Left lung (tissue), 10 donors: Measurements from ENCODE around the gene BMAL1. TPM values are rescaled to one million over a fixed set of nuclear protein-coding genes. Genes with fewer than 3 reads are reported as not detected.

Experiments
- ATAC-seq: fragments of 200-7000 bp; cut with Tn5 transposase; one replicate; pipeline ENCODE4 v1.9.1; 2020; ENCODE audit warnings: moderate library complexity
- DNase-seq, 4 donors: peaks; one replicate each; pipeline ENCODE4 v3.0.0-alpha.2; 2013 to 2020
- H3K27ac ChIP-seq, 2 donors: fragments of 200-600 bp; sonication (generic) in 1 of 2; one replicate each; pipeline versions ENCODE4 v1.5.0 to v1.8.0; 2020 to 2021
- H3K27me3 ChIP-seq, 2 donors: fragments of 200-600 bp; sonication (generic) in 1 of 2; one replicate each; pipeline versions ENCODE4 v1.5.0 to v1.8.0; 2020 to 2021
- H3K36me3 ChIP-seq, 2 donors: fragments of 200-600 bp; sonication (generic) in 1 of 2; one replicate each; pipeline versions ENCODE4 v1.5.0 to v1.8.0; 2020 to 2021
- H3K4me1 ChIP-seq, 2 donors: fragments of 200-600 bp; one replicate each; pipeline ENCODE4 v1.8.0; 2021
- H3K4me3 ChIP-seq, 2 donors: fragments of 200-600 bp; sonication (generic) in 1 of 2; one replicate each; pipeline versions ENCODE4 v1.5.0 to v1.8.0; 2020 to 2021; ENCODE audit warnings: mild to moderate bottlenecking in 1 of 2
- H3K9me3 ChIP-seq, 2 donors: fragments of 200-600 bp; sonication (generic) in 1 of 2; one replicate each; pipeline versions ENCODE4 v1.5.0 to v1.8.0; 2020 to 2021
- CTCF ChIP-seq, 2 donors: fragments of 200-600 bp; sonication (generic) in 1 of 2; IDR thresholded peaks; one replicate each; pipeline versions ENCODE4 v1.5.0 to v1.8.0; 2021; ENCODE audit warnings: antibody characterized with exemption in 2 of 2
- intact Hi-C, 2 donors: fragments of 100-400 bp; cut with DNase I; formaldehyde crosslinking; loops; one replicate each; pipeline versions ENCODE4 v1.11.2 to v1.14.2; 2022
- polyA plus RNA-seq, 6 donors: library from polyadenylated mRNA; unstranded; fragments of 120-200 nt; gene quantifications; one replicate each; pipeline ENCODE4 v1.2.1, GENCODE V29; 2013; ENCODE audit not compliant: insufficient read length in 6 of 6
- total RNA-seq, 2 donors: library from RNA; stranded (reverse); fragmentation: NEBNext Ultra II Directional; extraction: Animal tissue kit (Norgen Biotek cat#: 25700); gene quantifications; one replicate each; pipeline ENCODE4 v1.2.1, GENCODE V29; 2021
- donor health status: DM: no; HTN: yes; CAD: no.
- donor health status: DM: no; HTN: no; CAD: no.

Gene BMAL1
- total and polyA plus RNA-seq, 8 donors: 10.2 to 31.6 (median 12.5) TPM

DNA sequence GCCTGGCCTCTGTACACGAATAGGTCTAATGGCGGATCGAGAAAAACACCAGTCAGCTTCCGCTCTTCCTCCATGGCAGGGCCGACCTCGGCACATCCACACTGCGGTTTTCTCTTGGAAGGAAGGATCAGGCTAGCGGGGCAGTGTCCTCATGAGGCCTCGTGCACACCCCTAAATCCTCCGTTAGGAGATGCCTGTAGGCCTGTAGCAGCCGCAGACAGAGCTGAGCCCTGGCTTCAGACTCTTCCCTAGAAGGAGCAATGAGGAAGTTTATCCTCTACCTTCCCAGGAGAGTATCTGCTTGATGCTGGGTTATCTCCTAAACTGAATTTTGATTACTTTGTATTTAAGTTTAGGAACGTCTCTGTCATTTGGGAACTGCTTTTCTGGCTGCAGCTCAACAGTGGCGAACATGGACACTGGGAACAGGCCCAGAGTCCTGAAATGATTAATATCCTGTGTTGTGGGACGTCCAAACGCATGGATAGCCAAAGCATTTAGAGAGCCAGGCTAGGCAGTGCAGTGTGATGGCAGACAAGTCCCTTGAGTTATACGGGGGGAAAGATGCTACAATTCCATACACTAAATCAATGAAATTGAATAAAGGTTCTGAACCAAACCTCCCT, 16.5 kb upstream of the BMAL1 start:
- peaks cover 17 to 29% of the 10 kb centered on the region in 2 donors for H3K4me1 ChIP-seq
- intact Hi-C loops: no loop called here

DNA sequence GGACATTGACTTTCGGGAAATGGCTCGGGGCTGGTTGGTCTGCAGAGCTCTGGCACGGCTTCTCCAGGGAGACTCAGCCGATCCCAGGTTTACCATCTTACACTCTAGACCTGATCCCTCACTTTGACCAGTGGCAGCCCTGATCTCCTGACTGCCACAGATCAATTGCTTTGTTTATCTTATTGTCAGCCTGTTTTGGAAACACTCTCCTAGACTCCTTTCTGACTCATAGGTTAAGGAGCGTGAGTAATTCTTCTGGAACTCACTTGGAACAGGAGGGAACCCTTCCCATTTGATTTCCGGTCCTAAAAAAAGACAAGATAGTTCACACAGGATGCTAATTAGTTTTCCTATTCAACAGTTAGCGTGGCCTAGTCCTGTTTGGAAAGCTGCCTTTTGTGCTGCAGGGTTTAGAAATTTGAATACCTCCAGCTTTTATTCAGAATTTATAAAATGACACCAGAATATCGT, 16.0 kb upstream of the BMAL1 start:
- H3K9me3 ChIP-seq: no peaks in the 10 kb centered on the region
- no peak for TF ChIP-seq CTCF (IDR thresholded peaks at IDR 0.05)
- ATAC-seq (peak; percentile 63), DNase-seq (no peak)
- H3K27ac ChIP-seq: peak overlapping the region; percentile 64 to 77
- no peaks in the 10 kb centered on the region for H3K36me3 ChIP-seq
- H3K4me3 ChIP-seq: no peak overlapping the region
- H3K4me1 ChIP-seq: peaks cover 17 to 29% of the 10 kb centered on the region in 2 donors
- no peaks in the 10 kb centered on the region for H3K27me3 ChIP-seq
- intact Hi-C loops: no loop called here

More for the DNA sequence above, 16.5 kb upstream of the BMAL1 start:
- DNase-seq: no peak
- H3K4me3 ChIP-seq: no peak overlapping the region
- H3K27ac ChIP-seq: peak overlapping the region; percentile 64 to 77
- H3K27me3 ChIP-seq: no peaks in the 10 kb centered on the region
- no peak for TF ChIP-seq CTCF (IDR thresholded peaks at IDR 0.05)
- no peaks in the 10 kb centered on the region for H3K9me3 ChIP-seq
- no peaks in the 10 kb centered on the region for H3K36me3 ChIP-seq
- ATAC-seq: peak; percentile 30

- no peak for ATAC-seq
- H3K27ac ChIP-seq: peak overlapping the region; percentile 58 to 64
Measured at GRCh38 chr11:13262096-13262495, 15.5 kb upstream of the BMAL1 start.

DNA sequence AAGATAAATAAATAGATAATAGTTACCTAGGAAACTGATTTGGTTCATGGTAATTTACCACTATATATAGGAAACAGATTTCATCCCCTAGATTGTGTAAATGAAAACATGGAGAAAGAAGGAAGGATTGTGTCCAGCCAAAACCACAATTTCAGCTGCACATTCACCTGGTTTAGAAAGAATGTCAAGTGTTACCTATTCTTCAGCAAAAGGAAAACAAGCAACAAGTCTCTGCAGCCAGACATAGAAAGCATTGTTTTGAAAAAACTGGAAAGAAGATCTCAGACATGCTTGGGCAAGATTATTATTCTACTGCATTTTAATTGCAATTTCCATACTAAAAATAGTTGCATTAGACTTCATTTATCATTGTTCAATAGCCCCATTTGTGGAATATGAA, 8.8 kb upstream of the BMAL1 start:
- no peak for TF ChIP-seq CTCF (IDR thresholded peaks at IDR 0.05)
- H3K4me3 ChIP-seq: no peak overlapping the region
- no peaks in the 10 kb centered on the region for H3K36me3 ChIP-seq
- peaks cover 0 to 4% of the 10 kb centered on the region in 2 donors for H3K27me3 ChIP-seq
- intact Hi-C loops: no loop called here
- DNase-seq (no peak), ATAC-seq (peak; percentile 35)
- no peaks in the 10 kb centered on the region for H3K9me3 ChIP-seq
- H3K4me1 ChIP-seq: no peaks in the 10 kb centered on the region
- H3K27ac ChIP-seq: no peak overlapping the region

More at GRCh38 chr11:13262096-13262495, 15.5 kb upstream of the BMAL1 start:
- Histone ChIP-seq H3K9me3 (no peaks in the 10 kb centered on the region), H3K27me3 (no peaks in the 10 kb centered on the region), H3K36me3 (no peaks in the 10 kb centered on the region), H3K4me3 (no peak overlapping the region), H3K4me1 (peaks cover 17 to 29% of the 10 kb centered on the region in 2 donors)
- DNase-seq: no peak
- intact Hi-C loops: no loop called here
- TF ChIP-seq CTCF (IDR thresholded peaks at IDR 0.05): no peak

DNA sequence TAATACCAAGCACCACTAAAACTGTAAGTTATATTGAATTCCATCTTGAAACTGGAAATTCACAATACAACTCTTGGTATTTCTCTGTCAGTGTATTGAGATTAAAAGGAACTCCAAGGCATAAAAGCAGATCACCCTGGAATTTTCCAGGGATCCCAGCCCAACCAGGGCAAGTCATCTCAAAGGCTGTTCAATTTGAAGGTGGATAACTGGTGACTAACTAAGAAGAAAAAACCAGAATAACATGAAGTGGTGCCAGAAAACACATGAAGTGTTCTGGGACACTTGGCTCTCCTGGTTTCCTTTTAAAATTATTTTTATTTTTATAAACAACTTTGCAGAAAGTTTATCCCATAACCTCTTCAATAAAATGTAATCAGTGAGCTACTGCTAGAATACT, 7.8 kb upstream of the BMAL1 start:
- Histone ChIP-seq H3K9me3 (no peaks in the 10 kb centered on the region), H3K4me3 (no peak overlapping the region), H3K27me3 (peaks cover 0 to 7% of the 10 kb centered on the region in 2 donors), H3K27ac (no peak overlapping the region), H3K4me1 (no peaks in the 10 kb centered on the region), H3K36me3 (no peaks in the 10 kb centered on the region)
- TF ChIP-seq CTCF (IDR thresholded peaks at IDR 0.05): no peak
- DNase-seq: no peak
- peak; percentile 29 for ATAC-seq
- intact Hi-C loops: no loop called here
